Measurements from ENCODE around the gene STAP2.

The STAP2 gene

GRCh38 chr19:4278010-4278409 is 60.6 kb downstream of the STAP2 start:
- in situ Hi-C loops (cut with HindIII; ENCODE audit: low sequenced_read_pairs), result no loop called here

DNA sequence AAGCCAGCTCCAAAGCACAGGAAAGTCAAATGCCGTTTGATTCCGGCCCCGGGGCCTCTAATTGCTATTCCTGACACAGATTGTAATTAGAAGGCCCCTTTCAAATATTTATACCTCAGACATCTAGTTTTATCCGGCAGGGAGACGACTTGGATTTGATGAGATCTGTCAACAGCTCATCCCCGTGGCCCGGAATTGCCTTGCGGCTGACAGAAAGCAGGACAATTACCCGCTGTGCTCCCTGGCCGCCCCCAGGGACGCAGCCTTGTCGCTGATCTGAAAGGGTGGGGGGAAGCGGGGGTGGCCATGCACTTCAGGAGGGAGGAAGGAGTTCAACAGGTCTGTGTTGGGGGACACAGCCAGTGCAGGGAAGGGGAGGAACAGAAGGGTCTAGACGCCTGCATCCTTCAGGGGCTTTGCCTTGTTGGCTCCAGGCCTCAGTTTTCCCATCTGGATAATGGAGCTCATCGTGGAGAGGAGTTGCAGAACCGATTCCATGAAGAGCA is 61.4 kb downstream of the STAP2 start:
- in situ Hi-C loops (cut with HindIII; ENCODE audit: low sequenced_read_pairs), result no loop called here

- in situ Hi-C loops (cut with HindIII; ENCODE audit: low sequenced_read_pairs), result loop anchor here (5.0 kb wide), 1 partner anchor 53 kb away; no protein-coding TSS in a partner anchor
These were observed 64.3 kb downstream of the STAP2 start for GRCh38 chr19:4274321-4274686.
